ENCODE measurements around the gene CDH13. TPM values are rescaled to one million over a fixed set of nuclear protein-coding genes. Genes with fewer than 3 reads are reported as not detected.
A peak's percentile ranks its signal among the peaks of the same experiment; 100 is the strongest.

CDH13 gene
- polyA plus RNA-seq, 2 of the 4 experiments (the other 2 are of a cell fraction): not detected

DNA sequence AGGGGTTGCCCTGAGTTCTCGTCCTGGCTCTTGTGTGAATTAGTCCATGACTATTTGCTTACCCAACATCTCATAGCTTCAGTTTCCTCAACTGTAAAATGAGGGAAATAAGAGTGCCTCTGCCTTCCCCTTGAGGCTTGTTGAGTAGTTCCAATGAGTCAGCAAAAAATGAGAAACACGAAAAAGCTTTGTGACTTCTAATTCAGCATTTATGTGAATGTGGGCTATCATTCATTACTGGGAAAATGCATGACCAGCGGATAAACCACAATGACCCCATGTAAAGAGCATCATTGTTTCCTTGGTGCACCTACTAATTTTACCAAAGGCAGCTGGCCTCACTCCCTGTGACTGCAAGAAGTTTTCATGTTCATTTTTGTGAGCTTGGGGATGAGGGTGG lies 806.4 kb downstream of the CDH13 start:
- no peak for DNase-seq (ENCODE audit: low read depth in 1 of 2, low spot score in 1 of 2)
- TF ChIP-seq EHF (CRISPR knock-in tag; IDR thresholded peaks at IDR 0.05) (no peak), MAFK (IDR thresholded peaks at IDR 0.05; ENCODE audit: partially characterized antibody) (peak; percentile 93), POLR2A (IDR thresholded peaks at IDR 0.05; ENCODE audit: low read length) (no peak), HOXB5 (CRISPR knock-in tag; IDR thresholded peaks at IDR 0.05) (no peak), NFE2L2 (conservative IDR thresholded peaks at IDR 0.05; ENCODE audit: low read length) (peak; percentile 81)
- TF ChIP-seq, protein P1, sequence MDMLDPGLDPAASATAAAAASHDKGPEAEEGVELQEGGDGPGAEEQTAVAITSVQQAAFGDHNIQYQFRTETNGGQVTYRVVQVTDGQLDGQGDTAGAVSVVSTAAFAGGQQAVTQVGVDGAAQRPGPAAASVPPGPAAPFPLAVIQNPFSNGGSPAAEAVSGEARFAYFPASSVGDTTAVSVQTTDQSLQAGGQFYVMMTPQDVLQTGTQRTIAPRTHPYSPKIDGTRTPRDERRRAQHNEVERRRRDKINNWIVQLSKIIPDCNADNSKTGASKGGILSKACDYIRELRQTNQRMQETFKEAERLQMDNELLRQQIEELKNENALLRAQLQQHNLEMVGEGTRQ (IDR thresholded peaks at IDR 0.05): no peak
- H3K4me2 ChIP-seq: no peak overlapping the region
- no peaks in the 10 kb centered on the region for H3K4me1 ChIP-seq
- no peak overlapping the region for H3K27ac ChIP-seq
- H3K9me3 ChIP-seq: no peaks in the 10 kb centered on the region
- no peak for ATAC-seq
- ChIA-PET CTCF (no interaction called here), POLR2A (no interaction called here)
- no peak overlapping the region for H3K4me3 ChIP-seq
- FAIRE-seq: no peak
- 4% methylated on average over 3 of the region's 3 CpGs for WGBS (ENCODE audit: missing lambda C conversion rate)

DNA sequence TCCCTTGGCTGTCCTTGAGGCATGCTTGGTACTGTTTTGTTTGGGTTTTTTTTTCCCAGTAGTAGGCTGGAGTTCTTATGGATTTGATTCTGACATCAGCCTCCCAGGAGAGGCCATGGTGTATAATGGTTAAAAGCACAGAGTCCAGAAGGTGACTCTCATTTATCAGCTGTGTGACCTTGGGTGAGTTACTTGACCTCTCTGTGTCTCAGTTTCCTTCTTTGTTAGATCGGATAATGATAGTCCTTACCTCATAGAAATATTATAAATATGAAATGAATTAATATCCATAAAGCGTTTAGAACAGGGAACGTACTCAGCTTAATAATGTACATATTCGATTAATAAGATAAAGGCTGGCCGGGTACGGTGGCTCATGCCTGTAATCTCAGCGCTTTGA lies 810.3 kb downstream of the CDH13 start:
- H3K4me3 ChIP-seq: no peak overlapping the region
- 53% methylated on average over 7 of the region's 7 CpGs for WGBS (ENCODE audit: missing lambda C conversion rate)
- CTCF ChIA-PET: interaction anchor here (2.1 kb wide), 1 partner anchor 8 kb away, joined by 4 read pairs; no protein-coding TSS in a partner anchor
- DNase-seq (ENCODE audit: low read depth in 1 of 2, low spot score in 1 of 2) (no peak), FAIRE-seq (no peak), ATAC-seq (no peak)
- H3K4me1 ChIP-seq: no peaks in the 10 kb centered on the region
- no peaks in the 10 kb centered on the region for H3K9me3 ChIP-seq
- TF ChIP-seq CBX8 (IDR thresholded peaks at IDR 0.05) (no peak), SREBF2 (IDR thresholded peaks at IDR 0.05) (no peak), EP300 (IDR thresholded peaks at IDR 0.05) (no peak), MAFK (IDR thresholded peaks at IDR 0.05; ENCODE audit: partially characterized antibody) (no peak), PHF8 (IDR thresholded peaks at IDR 0.05; ENCODE audit: borderline replicate concordance, low read depth) (no peak), MAZ (IDR thresholded peaks at IDR 0.05; ENCODE audit: borderline replicate concordance, low read depth, low read length) (no peak), FOSB (CRISPR knock-in tag; IDR thresholded peaks at IDR 0.05) (no peak)
- TF ChIP-seq, protein P2, sequence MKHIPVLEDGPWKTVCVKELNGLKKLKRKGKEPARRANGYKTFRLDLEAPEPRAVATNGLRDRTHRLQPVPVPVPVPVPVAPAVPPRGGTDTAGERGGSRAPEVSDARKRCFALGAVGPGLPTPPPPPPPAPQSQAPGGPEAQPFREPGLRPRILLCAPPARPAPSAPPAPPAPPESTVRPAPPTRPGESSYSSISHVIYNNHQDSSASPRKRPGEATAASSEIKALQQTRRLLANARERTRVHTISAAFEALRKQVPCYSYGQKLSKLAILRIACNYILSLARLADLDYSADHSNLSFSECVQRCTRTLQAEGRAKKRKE (CRISPR knock-in tag; IDR thresholded peaks at IDR 0.05; ENCODE audit: low read depth): no peak
- POLR2A ChIA-PET: no interaction called here
- H3K27ac ChIP-seq: no peak overlapping the region
- H3K4me2 ChIP-seq: no peak overlapping the region

DNA sequence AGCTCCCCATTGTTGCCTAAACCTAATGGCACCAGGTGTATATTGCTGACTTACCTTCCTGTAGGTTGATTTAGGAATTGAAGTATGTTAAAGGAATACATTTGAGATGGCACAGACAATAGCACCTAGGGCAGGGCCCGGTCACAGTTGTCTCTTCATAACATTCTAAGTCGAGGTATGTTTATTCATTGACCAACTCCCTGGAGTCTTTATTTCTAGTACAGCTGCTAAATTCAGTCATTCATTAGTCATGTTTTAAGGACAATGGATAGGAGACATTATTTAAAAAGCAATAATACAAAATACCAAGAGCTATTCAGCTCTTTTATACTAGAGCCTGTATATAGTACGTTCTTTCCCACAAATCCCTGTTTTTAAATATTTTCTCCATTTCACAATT lies 811.6 kb downstream of the CDH13 start:
- Histone ChIP-seq H3K9me3 (no peaks in the 10 kb centered on the region), H3K27ac (no peak overlapping the region), H3K4me2 (no peak overlapping the region), H3K4me3 (no peak overlapping the region), H3K4me1 (no peaks in the 10 kb centered on the region)
- TF ChIP-seq RARB (CRISPR knock-in tag; IDR thresholded peaks at IDR 0.05) (no peak), CBX8 (IDR thresholded peaks at IDR 0.05) (no peak), JUN (IDR thresholded peaks at IDR 0.05) (no peak), ZSCAN20 (CRISPR knock-in tag; IDR thresholded peaks at IDR 0.05) (no peak), MAZ (IDR thresholded peaks at IDR 0.05; ENCODE audit: borderline replicate concordance, low read depth, low read length) (no peak), BHLHE40 (IDR thresholded peaks at IDR 0.05; ENCODE audit: low read depth, low read length) (no peak), SMC3 (IDR thresholded peaks at IDR 0.05) (no peak), MAFK (IDR thresholded peaks at IDR 0.05; ENCODE audit: partially characterized antibody) (no peak), EP300 (IDR thresholded peaks at IDR 0.05) (no peak), FOXS1 (CRISPR knock-in tag; IDR thresholded peaks at IDR 0.05) (no peak), HDAC2 (IDR thresholded peaks at IDR 0.05) (no peak), FOSL2 (IDR thresholded peaks at IDR 0.05) (no peak), FOSL2 (CRISPR knock-in tag; IDR thresholded peaks at IDR 0.05) (no peak)
- 0% methylated on average over 3 of the region's 3 CpGs for WGBS (ENCODE audit: missing lambda C conversion rate)
- FAIRE-seq (no peak), DNase-seq (ENCODE audit: low read depth in 1 of 2, low spot score in 1 of 2) (no peak), ATAC-seq (no peak)
- CTCF ChIA-PET: interaction anchor here (1.8 to 2.1 kb wide), 2 partner anchors 9 to 10 kb away, joined by 4 to 5 read pairs; no protein-coding TSS in a partner anchor
- POLR2A ChIA-PET: no interaction called here

DNA sequence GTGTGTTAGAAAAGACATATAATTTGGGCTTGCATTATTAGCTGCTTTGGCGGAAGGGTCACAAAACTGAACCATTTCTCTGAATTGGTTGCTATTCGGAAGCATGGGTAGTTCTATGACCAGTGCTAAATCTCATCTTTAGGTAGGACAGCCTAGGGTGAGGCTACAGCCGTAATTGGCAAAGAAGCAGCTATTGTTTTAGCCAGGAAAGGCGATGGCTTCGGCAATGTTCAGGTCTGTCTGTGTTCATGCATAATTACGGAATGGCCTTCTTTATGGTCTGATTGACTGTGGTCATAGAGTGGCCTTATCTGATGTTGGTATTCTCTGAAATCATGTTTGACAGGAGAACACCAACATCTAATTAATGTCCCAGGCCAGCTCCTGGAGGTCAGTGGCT lies 812.6 kb downstream of the CDH13 start:
- 16% methylated on average over 6 of the region's 6 CpGs for WGBS (ENCODE audit: missing lambda C conversion rate)
- POLR2A ChIA-PET: no interaction called here
- no peak for FAIRE-seq
- Histone ChIP-seq H3K4me1 (no peaks in the 10 kb centered on the region), H3K27ac (no peak overlapping the region), H3K4me3 (no peak overlapping the region), H3K9me3 (no peaks in the 10 kb centered on the region), H3K4me2 (no peak overlapping the region)
- ATAC-seq: no peak
- no peak for DNase-seq (ENCODE audit: low read depth in 1 of 2, low spot score in 1 of 2)
- CTCF ChIA-PET: interaction anchor here (1.4 to 1.8 kb wide), 2 partner anchors 7 to 1176 kb away, joined by 4 to 5 read pairs; no protein-coding TSS in a partner anchor
- TF ChIP-seq JUN (IDR thresholded peaks at IDR 0.05) (no peak), RCOR1 (IDR thresholded peaks at IDR 0.05; ENCODE audit: low read depth, low read length) (no peak), JUNB (IDR thresholded peaks at IDR 0.05) (no peak), RARB (CRISPR knock-in tag; IDR thresholded peaks at IDR 0.05) (no peak), CBX8 (IDR thresholded peaks at IDR 0.05) (no peak), POLR2A (IDR thresholded peaks at IDR 0.05; ENCODE audit: low read length) (no peak), EHF (CRISPR knock-in tag; IDR thresholded peaks at IDR 0.05) (no peak)
- TF ChIP-seq, protein P3, sequence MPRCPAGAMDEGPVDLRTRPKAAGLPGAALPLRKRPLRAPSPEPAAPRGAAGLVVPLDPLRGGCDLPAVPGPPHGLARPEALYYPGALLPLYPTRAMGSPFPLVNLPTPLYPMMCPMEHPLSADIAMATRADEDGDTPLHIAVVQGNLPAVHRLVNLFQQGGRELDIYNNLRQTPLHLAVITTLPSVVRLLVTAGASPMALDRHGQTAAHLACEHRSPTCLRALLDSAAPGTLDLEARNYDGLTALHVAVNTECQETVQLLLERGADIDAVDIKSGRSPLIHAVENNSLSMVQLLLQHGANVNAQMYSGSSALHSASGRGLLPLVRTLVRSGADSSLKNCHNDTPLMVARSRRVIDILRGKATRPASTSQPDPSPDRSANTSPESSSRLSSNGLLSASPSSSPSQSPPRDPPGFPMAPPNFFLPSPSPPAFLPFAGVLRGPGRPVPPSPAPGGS (IDR thresholded peaks at IDR 0.05): no peak
- TF ChIP-seq, protein P4, sequence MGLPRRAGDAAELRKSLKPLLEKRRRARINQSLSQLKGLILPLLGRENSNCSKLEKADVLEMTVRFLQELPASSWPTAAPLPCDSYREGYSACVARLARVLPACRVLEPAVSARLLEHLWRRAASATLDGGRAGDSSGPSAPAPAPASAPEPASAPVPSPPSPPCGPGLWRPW (IDR thresholded peaks at IDR 0.05): no peak
- TF ChIP-seq, protein P5, sequence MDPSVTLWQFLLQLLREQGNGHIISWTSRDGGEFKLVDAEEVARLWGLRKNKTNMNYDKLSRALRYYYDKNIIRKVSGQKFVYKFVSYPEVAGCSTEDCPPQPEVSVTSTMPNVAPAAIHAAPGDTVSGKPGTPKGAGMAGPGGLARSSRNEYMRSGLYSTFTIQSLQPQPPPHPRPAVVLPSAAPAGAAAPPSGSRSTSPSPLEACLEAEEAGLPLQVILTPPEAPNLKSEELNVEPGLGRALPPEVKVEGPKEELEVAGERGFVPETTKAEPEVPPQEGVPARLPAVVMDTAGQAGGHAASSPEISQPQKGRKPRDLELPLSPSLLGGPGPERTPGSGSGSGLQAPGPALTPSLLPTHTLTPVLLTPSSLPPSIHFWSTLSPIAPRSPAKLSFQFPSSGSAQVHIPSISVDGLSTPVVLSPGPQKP (IDR thresholded peaks at IDR 0.05; ENCODE audit: low read depth, low read length): no peak
